Lung (tissue), 12 donors: ENCODE measurements around the gene UGT1A3. TPM values are rescaled to one million over a fixed set of nuclear protein-coding genes. Genes with fewer than 3 reads are reported as not detected.
"Not testable (repeated sequence)": the region's sequence is repeated elsewhere in the genome, so short reads cannot be mapped to it uniquely, and the experiment has no call there.

Experiments used
- ATAC-seq: fragments of 200-7000 bp; cut with Tn5 transposase; one replicate; pipeline ENCODE4 v1.9.1; 2020; ENCODE audit warnings: moderate number of reproducible peaks; ENCODE audit not compliant: insufficient read depth, low FRiP score
- DNase-seq, 3 donors: peaks; one replicate each; pipeline ENCODE4 v3.0.0-alpha.2; 2013 to 2017
- H3K27ac ChIP-seq, 2 donors: one replicate each; pipeline ENCODE4 v1.5.1; 2013; ENCODE audit warnings: mild to moderate bottlenecking in 2 of 2, moderate library complexity in 2 of 2, control low read depth in 1 of 2, inconsistent platforms in 1 of 2, low read depth in 1 of 2, low read length in 1 of 2
- H3K27me3 ChIP-seq, 3 donors: one replicate each; pipeline ENCODE4 v1.5.1; 2013; ENCODE audit warnings: low read length in 2 of 3; ENCODE audit not compliant: control insufficient read depth in 3 of 3, insufficient read depth in 3 of 3
- H3K36me3 ChIP-seq, 4 donors: one replicate each; pipeline ENCODE4 v1.5.1; 2013; ENCODE audit warnings: low read length in 4 of 4, mild to moderate bottlenecking in 1 of 4, moderate library complexity in 1 of 4; ENCODE audit not compliant: control insufficient read depth in 4 of 4, insufficient read depth in 4 of 4
- H3K4me1 ChIP-seq, 5 donors: one replicate each; pipeline ENCODE4 v1.5.1; 2013; ENCODE audit warnings: low read length in 5 of 5, mild to moderate bottlenecking in 2 of 5, moderate library complexity in 1 of 5; ENCODE audit not compliant: control insufficient read depth in 5 of 5, insufficient read depth in 5 of 5
- H3K4me3 ChIP-seq: one replicate; pipeline ENCODE4 v1.5.1; 2013; ENCODE audit warnings: mild to moderate bottlenecking, control low read depth, moderate library complexity
- H3K9ac ChIP-seq, 2 donors: one replicate each; pipeline ENCODE4 v1.5.1; 2013; ENCODE audit warnings: low read length in 2 of 2, control low read depth in 1 of 2; ENCODE audit not compliant: insufficient read depth in 1 of 2
- H3K9me3 ChIP-seq, 4 donors: one replicate each; pipeline ENCODE4 v1.5.1; 2013; ENCODE audit warnings: low read length in 3 of 4, mild to moderate bottlenecking in 1 of 4, moderate library complexity in 1 of 4; ENCODE audit not compliant: control insufficient read depth in 4 of 4, insufficient read depth in 3 of 4
- WGBS, 2 donors: extraction: QIAGEN DNeasy Blood & Tissue Kit; methylation state at CpG; one replicate each; pipeline ENCODE4 v1.1.7; 2013; 5-methylcytosine and 5-hydroxymethylcytosine counted together
- polyA plus RNA-seq, 2 donors: library from polyadenylated mRNA; stranded (reverse); fragments of 200-250 nt; gene quantifications; one replicate each; pipeline ENCODE4 v1.2.1, GENCODE V29; 2013
- total RNA-seq, 2 donors: library from RNA; depleted of rRNA in 1 of 2; stranded (reverse); fragments of >200 nt in 1 of 2; gene quantifications; one replicate each; pipeline ENCODE4 v1.2.1, GENCODE V29; 2014 to 2021
- TF ChIP-seq, protein P1 (sequence below): IDR thresholded peaks from 2 replicates; pipeline ENCODE4 v1.5.1; 2012; ENCODE audit warnings: mild to moderate bottlenecking; ENCODE audit errors: control extremely low read depth, extremely low read depth
- donor health status: control.
- donor health status: control.
- donor health status: Bipolar disorder and iron deficiency.
- donor health status: healthy.
- donor health status: DM: yes; HTN: yes; CAD: no.

The UGT1A3 gene
- total and polyA plus RNA-seq, 4 donors: not detected

DNA sequence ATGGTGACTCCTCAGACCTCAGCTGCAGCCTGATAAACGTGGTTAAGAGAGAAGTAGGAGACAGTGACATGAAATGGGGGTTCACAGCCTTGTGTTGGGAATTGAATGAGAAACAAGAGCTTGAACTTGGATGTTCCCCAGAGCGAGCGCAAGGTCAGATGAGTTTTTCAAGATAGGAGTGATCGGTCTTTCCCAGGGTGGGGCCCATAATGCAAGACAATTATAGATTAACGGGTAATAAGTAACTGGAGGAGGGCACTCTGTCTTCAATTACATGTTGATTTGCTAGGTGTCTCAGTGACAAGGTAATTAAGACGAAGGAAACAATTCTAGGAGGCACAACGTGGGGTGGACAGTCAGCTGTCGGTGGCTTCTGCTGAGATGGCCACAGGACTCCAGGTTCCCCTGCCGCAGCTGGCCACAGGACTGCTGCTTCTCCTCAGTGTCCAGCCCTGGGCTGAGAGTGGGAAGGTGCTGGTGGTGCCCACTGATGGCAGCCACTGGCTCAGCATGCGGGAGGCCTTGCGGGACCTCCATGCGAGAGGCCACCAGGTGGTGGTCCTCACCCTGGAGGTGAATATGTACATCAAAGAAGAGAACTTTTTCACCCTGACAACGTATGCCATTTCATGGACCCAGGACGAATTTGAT is 16.1 kb upstream of the UGT1A3 start, which contains the start of gene UGT1A5:
TSS of gene UGT1A5 (plus strand) at position 297 of the 651 bp plus-strand sequence. CDS start at position 382, 85 bp downstream.
- DNase-seq (no peak), ATAC-seq (no peak)
- Histone ChIP-seq H3K27me3 (no peaks in the 10 kb centered on the region), H3K36me3 (no peaks in the 10 kb centered on the region), H3K9ac (no peak within 1 kb of the TSS), H3K27ac (no peak within 1 kb of the TSS), H3K4me1 (no peaks in the 10 kb centered on the region), H3K9me3 (no peaks in the 10 kb centered on the region), H3K4me3 (no peak within 1 kb of the TSS)
- 81 to 85% methylated on average over 14 of the region's 14 CpGs for WGBS, 2 donors
- TF ChIP-seq, protein P1, sequence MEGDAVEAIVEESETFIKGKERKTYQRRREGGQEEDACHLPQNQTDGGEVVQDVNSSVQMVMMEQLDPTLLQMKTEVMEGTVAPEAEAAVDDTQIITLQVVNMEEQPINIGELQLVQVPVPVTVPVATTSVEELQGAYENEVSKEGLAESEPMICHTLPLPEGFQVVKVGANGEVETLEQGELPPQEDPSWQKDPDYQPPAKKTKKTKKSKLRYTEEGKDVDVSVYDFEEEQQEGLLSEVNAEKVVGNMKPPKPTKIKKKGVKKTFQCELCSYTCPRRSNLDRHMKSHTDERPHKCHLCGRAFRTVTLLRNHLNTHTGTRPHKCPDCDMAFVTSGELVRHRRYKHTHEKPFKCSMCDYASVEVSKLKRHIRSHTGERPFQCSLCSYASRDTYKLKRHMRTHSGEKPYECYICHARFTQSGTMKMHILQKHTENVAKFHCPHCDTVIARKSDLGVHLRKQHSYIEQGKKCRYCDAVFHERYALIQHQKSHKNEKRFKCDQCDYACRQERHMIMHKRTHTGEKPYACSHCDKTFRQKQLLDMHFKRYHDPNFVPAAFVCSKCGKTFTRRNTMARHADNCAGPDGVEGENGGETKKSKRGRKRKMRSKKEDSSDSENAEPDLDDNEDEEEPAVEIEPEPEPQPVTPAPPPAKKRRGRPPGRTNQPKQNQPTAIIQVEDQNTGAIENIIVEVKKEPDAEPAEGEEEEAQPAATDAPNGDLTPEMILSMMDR: no peak

DNA sequence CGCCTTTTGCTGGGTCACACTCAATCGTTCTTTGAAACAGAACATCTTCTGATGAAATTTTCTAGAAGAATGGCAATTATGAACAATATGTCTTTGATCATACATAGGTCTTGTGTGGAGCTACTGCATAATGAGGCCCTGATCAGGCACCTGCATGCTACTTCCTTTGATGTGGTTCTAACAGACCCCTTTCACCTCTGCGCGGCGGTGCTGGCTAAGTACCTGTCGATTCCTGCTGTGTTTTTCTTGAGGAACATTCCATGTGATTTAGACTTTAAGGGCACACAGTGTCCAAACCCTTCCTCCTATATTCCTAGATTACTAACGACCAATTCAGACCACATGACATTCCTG is 15.6 kb upstream of the UGT1A3 start:
- Histone ChIP-seq H3K36me3 (no peaks in the 10 kb centered on the region), H3K4me3 (no peak overlapping the region), H3K27ac (no peak overlapping the region), H3K9ac (no peak overlapping the region), H3K27me3 (no peaks in the 10 kb centered on the region), H3K9me3 (no peaks in the 10 kb centered on the region), H3K4me1 (no peaks in the 10 kb centered on the region)
- TF ChIP-seq, protein P1: no peak
- WGBS, 2 donors: 73 to 79% methylated on average over 7 of the region's 7 CpGs
- no peak for DNase-seq
- no peak for ATAC-seq

DNA sequence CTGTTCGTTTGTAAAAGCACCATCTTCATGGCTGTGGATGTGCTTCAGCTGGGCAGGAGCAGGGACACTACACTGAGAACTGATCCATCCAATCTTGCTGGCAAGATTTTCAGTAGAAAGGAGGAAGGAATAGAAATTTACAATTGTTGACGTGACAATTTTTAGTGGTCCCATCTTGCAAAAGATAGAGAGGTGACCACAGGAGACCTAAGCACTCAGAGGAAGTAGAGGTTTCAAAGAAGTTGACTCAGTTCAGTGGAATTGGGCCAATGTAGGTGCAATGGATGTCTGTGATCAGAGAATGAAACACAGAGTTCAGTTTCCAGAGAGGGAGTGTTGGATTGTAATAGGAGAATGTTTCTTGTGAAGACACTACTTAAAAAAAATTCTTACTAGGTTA is 14.7 kb upstream of the UGT1A3 start:
- WGBS, 2 donors: 56 to 73% methylated on average over 2 of the region's 2 CpGs
- DNase-seq (no peak), ATAC-seq (no peak)
- no peak overlapping the region for H3K4me3 ChIP-seq
- no peaks in the 10 kb centered on the region for H3K27me3 ChIP-seq
- H3K9ac ChIP-seq: no peak overlapping the region
- TF ChIP-seq, protein P1: no peak
- H3K9me3 ChIP-seq: no peaks in the 10 kb centered on the region
- H3K36me3 ChIP-seq: no peaks in the 10 kb centered on the region
- H3K4me1 ChIP-seq: no peaks in the 10 kb centered on the region
- no peak overlapping the region for H3K27ac ChIP-seq

DNA sequence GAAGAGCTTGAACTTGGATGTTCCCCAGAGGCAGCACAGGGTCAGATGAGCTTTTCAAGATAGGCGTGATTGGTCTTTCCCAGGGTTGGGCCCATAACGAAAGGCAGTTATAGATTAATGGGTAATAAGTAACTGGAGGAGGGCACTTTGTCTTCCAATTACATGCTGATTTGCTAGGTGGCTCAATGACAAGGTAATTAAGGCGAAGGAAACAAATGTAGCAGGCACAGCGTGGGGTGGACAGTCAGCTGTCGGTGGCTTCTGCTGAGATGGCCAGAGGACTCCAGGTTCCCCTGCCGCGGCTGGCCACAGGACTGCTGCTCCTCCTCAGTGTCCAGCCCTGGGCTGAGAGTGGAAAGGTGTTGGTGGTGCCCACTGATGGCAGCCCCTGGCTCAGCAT is 10.3 kb upstream of the UGT1A3 start, which contains the start of gene UGT1A4:
TSS of gene UGT1A4 (plus strand) at position 185 of the 400 bp plus-strand sequence. CDS start at position 270, 85 bp downstream.
- Histone ChIP-seq H3K9me3 (no peaks in the 10 kb centered on the region), H3K27ac (no peak within 1 kb of the TSS), H3K4me1 (no peaks in the 10 kb centered on the region), H3K9ac (no peak within 1 kb of the TSS), H3K27me3 (peaks cover 0 to 5% (median 0%) of the 10 kb centered on the region in 3 donors), H3K4me3 (no peak within 1 kb of the TSS), H3K36me3 (no peaks in the 10 kb centered on the region)
- DNase-seq (no peak), ATAC-seq (no peak)
- TF ChIP-seq, protein P1: no peak
- 87 to 90% methylated on average over 7 of the region's 7 CpGs for WGBS, 2 donors

DNA sequence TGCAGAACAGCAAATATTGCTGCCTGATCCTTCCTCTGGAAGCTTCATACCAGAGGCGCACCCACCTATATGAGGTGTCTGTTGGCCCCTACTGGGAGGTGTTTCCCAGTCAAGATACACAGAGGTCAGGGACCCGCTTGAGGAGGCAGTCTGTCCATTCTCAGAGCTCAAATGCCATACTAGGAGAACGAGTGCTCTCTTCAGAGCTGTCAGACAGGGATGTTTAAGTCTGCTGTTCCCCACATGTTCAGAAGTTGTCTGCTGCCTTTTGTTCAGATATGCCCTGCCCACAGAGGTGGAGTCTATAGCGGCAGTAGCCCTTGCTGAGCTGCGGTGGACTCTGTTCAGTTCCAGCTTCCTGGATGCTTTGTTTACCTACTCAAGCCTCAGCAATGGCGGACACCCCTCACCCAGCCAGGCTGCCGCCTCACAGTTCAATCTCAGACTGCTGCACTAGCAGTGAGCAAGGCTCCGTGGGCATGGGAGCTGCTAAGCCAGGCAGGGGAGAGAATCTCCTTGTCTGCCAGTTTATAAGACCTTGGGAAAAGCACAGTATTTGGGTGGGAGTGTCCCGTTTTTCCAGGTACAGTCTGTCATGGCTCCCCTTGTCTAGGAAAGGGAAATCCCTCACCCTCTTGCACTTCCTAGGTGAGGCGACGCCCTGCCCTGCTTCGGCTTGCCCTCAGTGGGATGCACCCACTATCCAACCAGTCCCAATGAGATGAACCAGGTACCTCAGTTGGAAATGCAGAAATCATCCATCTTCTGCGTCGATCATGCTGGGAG is 8.2 kb downstream of the UGT1A3 start:
- H3K36me3 ChIP-seq: not testable (repeated sequence)

More for the DNA sequence above, 8.2 kb downstream of the UGT1A3 start:
- not testable (repeated sequence) for H3K4me3 ChIP-seq, ATAC-seq, DNase-seq, H3K4me1 ChIP-seq, H3K27ac ChIP-seq, H3K27me3 ChIP-seq, H3K9ac ChIP-seq, H3K9me3 ChIP-seq
- 83 to 89% methylated on average over 14 of the region's 14 CpGs for WGBS, 2 donors
